Measurements from ENCODE around the gene PCLO. TPM values are rescaled to one million over a fixed set of nuclear protein-coding genes. Genes with fewer than 3 reads are reported as not detected.

PCLO gene
- total and polyA plus RNA-seq, 2 of the 4 experiments (the other 2 are of a cell fraction), result under 0.01 to 0.05 TPM

- no peak overlapping the region for H2BK5ac ChIP-seq (ENCODE audit: low read depth, low read length, poor library complexity, severe bottlenecking)
- H3K18ac ChIP-seq (ENCODE audit: low read depth, low read length), result no peak overlapping the region
- TF ChIP-seq MAZ (IDR thresholded peaks at IDR 0.05; ENCODE audit: borderline replicate concordance, low read depth, low read length), result no peak
- no peak for TF ChIP-seq CHD1 (IDR thresholded peaks at IDR 0.05; ENCODE audit: low read depth, low read length)
- no peak for TF ChIP-seq CTCF (conservative IDR thresholded peaks at IDR 0.05; ENCODE audit: low read depth, low read length)
- TF ChIP-seq BHLHE40 (IDR thresholded peaks at IDR 0.05; ENCODE audit: low read depth, low read length), result no peak
- TF ChIP-seq MXI1 (IDR thresholded peaks at IDR 0.05; ENCODE audit: borderline replicate concordance, low read depth, low read length), result no peak
- TF ChIP-seq FOS (IDR thresholded peaks at IDR 0.05; ENCODE audit: low read depth, low read length), result no peak
- no peak for TF ChIP-seq RFX5 (IDR thresholded peaks at IDR 0.05; ENCODE audit: low read depth, low read length)
- no peak overlapping the region for H3K23ac ChIP-seq (ENCODE audit: low read depth, low read length)
- dilution Hi-C loops (cut with HindIII; ENCODE audit: low sequenced_read_pairs, unreplicated experiment), result no loop called here
- CTCF ChIA-PET, result no interaction called here
- no peak overlapping the region for H3K4me3 ChIP-seq (ENCODE audit: insufficient read depth, low read depth, low read length)
- H2AFZ ChIP-seq (replicated peaks; ENCODE audit: low read length, poor library complexity), result no peak overlapping the region
- POLR2A ChIA-PET (ENCODE audit: unreplicated experiment), result no interaction called here
- ATAC-seq (ENCODE audit: low read depth) (no peak), DNase-seq (no peak)
- H3K79me1 ChIP-seq (ENCODE audit: low read depth in 1 of 2, low read length in 2 of 2), result no peaks in the 10 kb centered on the region
- no peak overlapping the region for H4K5ac ChIP-seq (ENCODE audit: low read depth, low read length)
- no peak overlapping the region for H3K9ac ChIP-seq (ENCODE audit: low read depth, low read length)
- no CpG with 5 or more reads among the region's 1 CpG for WGBS, 2 experiments (ENCODE audit: extremely low coverage in 2 of 2, insufficient read length in 1 of 2)
- no peak overlapping the region for H2BK20ac ChIP-seq (ENCODE audit: low read depth, low read length)
- no peak overlapping the region for H3K56ac ChIP-seq (ENCODE audit: extremely low read depth, insufficient read depth, low read length)
- H2BK15ac ChIP-seq (ENCODE audit: low read depth, low read length), result no peak overlapping the region
- no peak overlapping the region for H4K91ac ChIP-seq (ENCODE audit: insufficient read depth, low read depth, low read length)
- no peaks in the 10 kb centered on the region for H3K9me1 ChIP-seq (ENCODE audit: insufficient read depth, low read length)
- H3K27ac ChIP-seq (ENCODE audit: insufficient read depth, low read length), result no peak overlapping the region
- H3K9me3 ChIP-seq (ENCODE audit: control insufficient read depth, insufficient read depth, low read length), result no peaks in the 10 kb centered on the region
- H3K27me3 ChIP-seq (ENCODE audit: control insufficient read depth, insufficient read depth, low read length), result no peaks in the 10 kb centered on the region
- intact Hi-C loops (cut with micrococcal nuclease), result no loop called here
- BruUV-seq (replicated peaks), result no TSS peak
- no peak overlapping the region for H4K8ac ChIP-seq (ENCODE audit: low read depth in 2 of 2, low read length in 2 of 2)
- in situ Hi-C loops (cut with MboI; ENCODE audit: low sequenced_read_pairs), result no loop called here
- no peak overlapping the region for H3K4me2 ChIP-seq (ENCODE audit: low read depth, low read length)
- no peak overlapping the region for H3K4ac ChIP-seq (ENCODE audit: low read depth, low read length)
- no peaks in the 10 kb centered on the region for H3K4me1 ChIP-seq (ENCODE audit: control insufficient read depth, insufficient read depth, low read length)
- no peak overlapping the region for H2AK5ac ChIP-seq (ENCODE audit: low read depth, low read length)
- no peak overlapping the region for H2BK120ac ChIP-seq (ENCODE audit: low read depth, low read length)
- no peaks in the 10 kb centered on the region for H3K36me3 ChIP-seq (ENCODE audit: control insufficient read depth, insufficient read depth, low read length)
- no peaks in the 10 kb centered on the region for H4K20me1 ChIP-seq (ENCODE audit: insufficient read depth, low read length)
- H2AK9ac ChIP-seq (replicated peaks; ENCODE audit: low read depth, low read length, poor library complexity), result no peak overlapping the region
- no peak overlapping the region for H3K14ac ChIP-seq (replicated peaks; ENCODE audit: low read depth, low read length)
Observed at GRCh38 chr7:83201355-83201754, 38.7 kb upstream of the PCLO start.
